CD4-positive, alpha-beta memory T cell (primary cell): ENCODE data around the gene ZIC4. TPM values are rescaled to one million over a fixed set of nuclear protein-coding genes. Genes with fewer than 3 reads are reported as not detected.

ENCODE experiments used
- CTCF ChIA-PET: fragments of 350-600 bp; sonication (Branson Sonifier 250); formaldehyde crosslinking; loops from one replicate; lab custom pipeline; 2021; ENCODE audit warnings: inconsistent platforms; ENCODE audit not compliant: partially characterized antibody; lab: Charles Lee
- POLR2A ChIA-PET: fragments of 350-600 bp; sonication (Branson Sonifier 250); formaldehyde crosslinking; loops from one replicate; lab custom pipeline; 2021; ENCODE audit not compliant: partially characterized antibody; lab: Charles Lee
- DNase-seq, 5 donors: peaks; one replicate each; pipeline versions ENCODE4 v3.0.0 to v3.0.0-alpha.2; 2020 to 2022; ENCODE audit warnings: mixed read lengths in 1 of 5
- H3K27ac ChIP-seq: one replicate; pipeline ENCODE4 v1.7.0; 2013; ENCODE audit warnings: low read depth, low read length
- H3K27me3 ChIP-seq: 2 replicates; pipeline ENCODE4 v1.7.0; 2013; ENCODE audit warnings: mild to moderate bottlenecking, low read length, moderate library complexity; ENCODE audit not compliant: insufficient read depth
- H3K36me3 ChIP-seq: 2 replicates; pipeline ENCODE4 v1.7.0; 2013; ENCODE audit warnings: mild to moderate bottlenecking, low read length, moderate library complexity; ENCODE audit not compliant: insufficient read depth
- H3K4me1 ChIP-seq: 2 replicates; pipeline ENCODE4 v1.7.0; 2013; ENCODE audit warnings: mild to moderate bottlenecking, low read length, moderate library complexity; ENCODE audit not compliant: insufficient read depth
- H3K4me3 ChIP-seq, 2 donors: one replicate each; pipeline ENCODE4 v1.7.0; 2013; ENCODE audit warnings: low read length in 2 of 2, mild to moderate bottlenecking in 1 of 2
- H3K9me3 ChIP-seq, 2 donors: one replicate each; pipeline ENCODE4 v1.7.0; 2013; ENCODE audit warnings: low read length in 2 of 2, control low read depth in 1 of 2; ENCODE audit not compliant: control insufficient read depth in 1 of 2
- H3K27ac Mint-ChIP-seq, 7 donors: one replicate each; pipeline ENCODE4 v1.8.0; 2020 to 2021; ENCODE audit warnings: mixed read lengths in 7 of 7, mild to moderate bottlenecking in 6 of 7, inconsistent platforms in 3 of 7, moderate library complexity in 3 of 7
- H3K27me3 Mint-ChIP-seq, 2 donors: one replicate each; pipeline ENCODE4 v1.8.0; 2020 to 2021; ENCODE audit warnings: mixed read lengths in 2 of 2
- H3K36me3 Mint-ChIP-seq, 2 donors: one replicate each; pipeline ENCODE4 v1.8.0; 2020 to 2021; ENCODE audit warnings: mixed read lengths in 2 of 2, inconsistent platforms in 1 of 2, mild to moderate bottlenecking in 1 of 2
- H3K4me1 Mint-ChIP-seq, 4 donors: one replicate each; pipeline ENCODE4 v1.8.0; 2020 to 2021; ENCODE audit warnings: mixed read lengths in 4 of 4, mild to moderate bottlenecking in 1 of 4
- H3K4me3 Mint-ChIP-seq, 8 donors: one replicate each; pipeline ENCODE4 v1.8.0; 2020 to 2021; ENCODE audit warnings: mixed read lengths in 8 of 8, mild to moderate bottlenecking in 7 of 8, moderate library complexity in 6 of 8, inconsistent platforms in 3 of 8
- H3K9me3 Mint-ChIP-seq, 8 donors: one replicate each; pipeline ENCODE4 v1.8.0; 2020 to 2021; ENCODE audit warnings: mixed read lengths in 8 of 8, mild to moderate bottlenecking in 5 of 8, inconsistent platforms in 3 of 8, moderate library complexity in 1 of 8
- intact Hi-C: fragments of 100-400 bp; cut with micrococcal nuclease; formaldehyde crosslinking; loops from one replicate; pipeline ENCODE4 v1.15.1; 2023
- polyA plus RNA-seq, 2 donors: library from polyadenylated mRNA; unstranded; fragments of 300-500 nt; fragmentation: Illumina TruSeq; gene quantifications; one replicate each; pipeline ENCODE4 v1.2.3, GENCODE V29; 2021
- total RNA-seq, 2 experiments: library from RNA; stranded (reverse); gene quantifications; one replicate each; pipeline ENCODE4 v1.2.3, GENCODE V29; 2021

ZIC4 gene
- total and polyA plus RNA-seq, 4 experiments from 2014 or later = not detected

DNA sequence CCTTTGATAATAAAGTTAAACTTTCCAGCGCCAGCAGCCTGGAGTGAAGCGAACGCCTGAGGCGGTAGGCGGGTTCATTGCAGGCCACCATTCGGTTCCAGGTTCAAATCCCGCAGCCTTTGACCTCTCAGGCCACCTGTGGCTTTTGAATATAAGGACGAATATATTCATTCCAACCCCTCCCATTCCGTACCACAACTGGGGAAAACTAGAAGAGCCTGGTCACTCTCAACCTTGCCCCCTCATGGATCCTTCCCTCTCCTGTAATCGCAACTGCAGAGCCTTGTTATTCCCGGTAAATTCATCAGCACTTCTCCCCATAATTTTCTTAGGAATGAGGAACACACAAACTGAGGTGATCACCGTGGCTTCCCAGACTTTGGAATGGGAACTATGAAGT is 35.2 kb downstream of the ZIC4 start:
- Histone ChIP-seq H3K9me3 (no peaks in the 10 kb centered on the region), H3K27ac (no peak overlapping the region), H3K4me3 (no peak overlapping the region), H3K27me3 (peaks cover 16% of the 10 kb centered on the region), H3K4me1 (no peaks in the 10 kb centered on the region), H3K36me3 (no peaks in the 10 kb centered on the region)
- peaks cover 44 to 54% of the 10 kb centered on the region in 2 donors for H3K27me3 Mint-ChIP-seq
- H3K9me3 Mint-ChIP-seq = peaks cover 0 to 41% (median 24%) of the 10 kb centered on the region in 8 donors
- CTCF ChIA-PET = no interaction called here
- H3K4me3 Mint-ChIP-seq = no peak overlapping the region
- intact Hi-C loops = no loop called here
- no peak for DNase-seq
- peaks cover 0 to 9% of the 10 kb centered on the region in 2 donors for H3K36me3 Mint-ChIP-seq
- H3K27ac Mint-ChIP-seq = no peak overlapping the region
- no peaks in the 10 kb centered on the region for H3K4me1 Mint-ChIP-seq
- POLR2A ChIA-PET = no interaction called here

DNA sequence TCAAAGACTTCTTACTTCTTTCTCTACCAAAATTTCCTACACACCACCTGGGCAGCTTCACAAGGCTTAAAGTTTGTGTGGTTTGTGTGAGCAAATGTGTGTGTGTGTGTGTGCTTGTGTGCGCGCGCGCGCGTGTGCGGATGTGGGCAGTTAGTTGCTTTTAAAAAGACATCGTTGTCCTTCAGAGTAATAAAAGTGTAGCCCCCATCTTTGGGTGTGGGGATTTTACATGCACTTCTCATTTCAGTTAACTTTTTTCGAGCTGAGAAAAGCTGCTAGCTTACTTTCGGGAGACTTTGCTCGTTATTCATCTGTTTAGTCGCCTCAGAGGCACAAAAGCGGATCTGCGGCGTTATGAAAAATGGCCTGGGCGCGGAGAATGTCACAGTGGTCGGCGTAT is 36.0 kb downstream of the ZIC4 start:
- no peak overlapping the region for H3K4me3 Mint-ChIP-seq
- POLR2A ChIA-PET = no interaction called here

DNA sequence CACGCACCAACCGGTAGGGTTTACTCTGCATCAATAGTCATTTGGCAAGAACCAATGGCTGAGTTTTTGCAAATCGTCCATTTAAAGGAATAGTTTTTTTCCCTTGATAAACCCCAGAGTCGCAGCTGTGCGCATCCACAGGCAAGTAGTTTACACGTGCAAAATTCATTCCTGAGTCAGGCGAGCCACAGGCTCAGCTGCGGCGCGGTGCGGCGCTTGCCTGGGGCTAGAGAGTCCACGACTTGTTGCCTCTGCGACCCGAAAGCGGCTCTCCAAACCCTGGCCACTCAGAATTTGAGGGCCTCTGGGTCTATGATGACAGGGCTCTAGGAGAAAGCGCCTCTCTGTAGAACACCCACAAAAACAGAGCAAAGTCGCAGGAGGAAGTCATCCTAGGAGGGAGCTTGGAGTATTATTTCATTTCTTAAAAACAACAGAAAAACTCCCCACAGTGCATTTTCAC is 36.7 kb downstream of the ZIC4 start:
- Mint-ChIP-seq H3K9me3 (peaks cover 0 to 41% (median 25%) of the 10 kb centered on the region in 8 donors), H3K36me3 (peaks cover 0 to 9% of the 10 kb centered on the region in 2 donors), H3K4me3 (no peak overlapping the region), H3K27me3 (peaks cover 45 to 48% of the 10 kb centered on the region in 2 donors), H3K4me1 (no peaks in the 10 kb centered on the region), H3K27ac (no peak overlapping the region)
- DNase-seq = no peak
- Histone ChIP-seq H3K4me1 (no peaks in the 10 kb centered on the region), H3K9me3 (no peaks in the 10 kb centered on the region), H3K4me3 (no peak overlapping the region), H3K27me3 (peaks cover 16% of the 10 kb centered on the region), H3K27ac (no peak overlapping the region), H3K36me3 (no peaks in the 10 kb centered on the region)
- intact Hi-C loops = no loop called here
- ChIA-PET CTCF (no interaction called here), POLR2A (no interaction called here)

More for the DNA sequence above, 36.0 kb downstream of the ZIC4 start:
- H3K27me3 ChIP-seq = peaks cover 16% of the 10 kb centered on the region
- peaks cover 42 to 52% of the 10 kb centered on the region in 2 donors for H3K27me3 Mint-ChIP-seq
- no peak for DNase-seq
- H3K4me1 ChIP-seq = no peaks in the 10 kb centered on the region
- no peaks in the 10 kb centered on the region for H3K4me1 Mint-ChIP-seq
- intact Hi-C loops = no loop called here
- peaks cover 0 to 41% (median 24%) of the 10 kb centered on the region in 8 donors for H3K9me3 Mint-ChIP-seq
- H3K9me3 ChIP-seq = no peaks in the 10 kb centered on the region
- no peak overlapping the region for H3K4me3 ChIP-seq
- CTCF ChIA-PET = no interaction called here
- no peaks in the 10 kb centered on the region for H3K36me3 ChIP-seq
- no peak overlapping the region for H3K27ac Mint-ChIP-seq
- H3K36me3 Mint-ChIP-seq = peaks cover 0 to 9% of the 10 kb centered on the region in 2 donors
- H3K27ac ChIP-seq = no peak overlapping the region

DNA sequence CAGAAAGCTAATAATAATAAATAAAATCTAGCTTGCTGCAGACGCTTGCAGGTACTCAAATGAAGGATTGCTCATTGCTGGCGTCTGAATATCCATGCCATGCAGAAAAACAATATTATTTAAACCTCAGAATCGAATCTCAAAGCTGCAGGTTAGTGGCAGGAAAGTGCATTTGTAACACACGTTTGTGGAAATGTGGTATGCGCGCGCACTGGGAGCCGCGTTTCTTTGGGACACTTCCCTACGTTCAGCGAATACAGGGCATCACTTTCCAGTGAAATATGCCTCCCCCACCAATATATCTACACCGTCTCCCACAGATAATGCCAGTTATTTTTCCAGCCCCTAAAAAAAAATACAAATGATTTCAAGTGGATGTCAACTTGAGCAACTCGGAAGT is 37.1 kb downstream of the ZIC4 start:
- H3K9me3 Mint-ChIP-seq = peaks cover 0 to 41% (median 23%) of the 10 kb centered on the region in 8 donors
- no peaks in the 10 kb centered on the region for H3K4me1 Mint-ChIP-seq
- intact Hi-C loops = no loop called here
- Histone ChIP-seq H3K27me3 (peaks cover 16% of the 10 kb centered on the region), H3K4me3 (no peak overlapping the region), H3K27ac (no peak overlapping the region), H3K4me1 (no peaks in the 10 kb centered on the region), H3K36me3 (no peaks in the 10 kb centered on the region), H3K9me3 (no peaks in the 10 kb centered on the region)
- no peak overlapping the region for H3K27ac Mint-ChIP-seq
- no peak overlapping the region for H3K4me3 Mint-ChIP-seq
- H3K36me3 Mint-ChIP-seq = peaks cover 0 to 9% of the 10 kb centered on the region in 2 donors
- H3K27me3 Mint-ChIP-seq = peaks cover 44 to 46% of the 10 kb centered on the region in 2 donors
- ChIA-PET POLR2A (no interaction called here), CTCF (no interaction called here)
- DNase-seq = no peak

DNA sequence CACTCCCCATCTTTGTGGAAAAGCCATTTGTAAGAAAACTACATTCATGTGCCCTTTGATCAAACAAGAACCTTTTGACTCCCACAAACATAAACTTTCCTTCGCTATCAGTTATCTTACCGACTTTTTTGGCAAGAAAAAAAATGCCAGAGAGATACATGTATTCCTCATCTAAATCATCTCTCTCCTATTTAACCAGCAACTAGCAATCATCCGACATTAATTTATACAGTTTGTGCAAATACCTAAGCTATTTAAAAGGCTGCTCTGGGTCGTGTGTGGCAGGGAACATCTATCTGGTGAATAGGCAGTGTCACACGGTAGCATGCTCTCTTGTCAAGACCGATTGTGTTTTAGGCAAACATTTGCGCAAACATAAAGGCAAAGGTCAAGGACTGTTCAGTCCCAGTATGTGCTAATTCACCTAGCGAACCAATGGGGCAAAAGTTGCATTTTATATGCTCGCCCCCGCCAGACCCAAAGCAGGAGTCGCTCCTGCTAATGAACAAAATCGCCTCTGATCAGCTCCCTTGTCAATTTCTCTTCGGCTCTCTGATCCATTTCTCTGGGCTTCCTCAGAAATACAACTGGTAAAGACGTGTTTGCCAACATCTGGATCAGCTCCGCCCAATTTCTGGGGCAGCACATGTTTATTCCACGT is 37.7 kb downstream of the ZIC4 start:
- Histone ChIP-seq H3K4me1 (no peaks in the 10 kb centered on the region), H3K4me3 (no peak overlapping the region), H3K9me3 (no peaks in the 10 kb centered on the region), H3K36me3 (no peaks in the 10 kb centered on the region), H3K27me3 (peaks cover 16% of the 10 kb centered on the region), H3K27ac (no peak overlapping the region)
- Mint-ChIP-seq H3K4me1 (no peaks in the 10 kb centered on the region), H3K27ac (no peak overlapping the region), H3K9me3 (peaks cover 0 to 36% (median 21%) of the 10 kb centered on the region in 8 donors), H3K36me3 (peaks cover 0 to 9% of the 10 kb centered on the region in 2 donors), H3K27me3 (peaks cover 42 to 45% of the 10 kb centered on the region in 2 donors), H3K4me3 (no peak overlapping the region)
- POLR2A ChIA-PET = no interaction called here
- DNase-seq = no peak
- CTCF ChIA-PET = no interaction called here
- intact Hi-C loops = no loop called here

DNA sequence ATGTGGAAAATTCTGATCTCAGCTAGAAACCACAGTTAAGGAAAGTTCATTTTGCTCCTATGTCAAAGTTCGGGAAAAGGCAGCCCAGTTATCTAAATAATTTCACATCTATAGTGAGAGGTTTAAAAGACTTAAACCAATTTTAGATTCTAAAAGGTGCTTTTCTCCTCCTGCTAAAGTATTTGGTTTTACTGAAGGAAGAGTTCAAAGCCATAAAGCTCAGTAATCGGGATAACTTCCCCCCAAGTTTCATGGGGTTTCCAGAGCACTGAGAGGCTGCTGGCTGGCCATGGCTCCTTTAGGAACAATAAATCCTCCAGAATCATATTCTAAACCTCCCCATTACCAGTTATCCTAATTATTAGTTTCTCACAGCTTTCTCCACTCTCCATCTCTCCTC is 38.2 kb downstream of the ZIC4 start:
- POLR2A ChIA-PET = no interaction called here
- Mint-ChIP-seq H3K27ac (no peak overlapping the region), H3K4me1 (no peaks in the 10 kb centered on the region), H3K27me3 (peaks cover 38 to 41% of the 10 kb centered on the region in 2 donors), H3K36me3 (peaks cover 0 to 9% of the 10 kb centered on the region in 2 donors), H3K9me3 (peaks cover 0 to 31% (median 20%) of the 10 kb centered on the region in 8 donors), H3K4me3 (no peak overlapping the region)
- intact Hi-C loops = no loop called here
- no peak for DNase-seq
- peaks cover 16% of the 10 kb centered on the region for H3K27me3 ChIP-seq
- no peaks in the 10 kb centered on the region for H3K9me3 ChIP-seq
- H3K27ac ChIP-seq = no peak overlapping the region
- no peak overlapping the region for H3K4me3 ChIP-seq
- CTCF ChIA-PET = no interaction called here
- no peaks in the 10 kb centered on the region for H3K36me3 ChIP-seq
- H3K4me1 ChIP-seq = no peaks in the 10 kb centered on the region

DNA sequence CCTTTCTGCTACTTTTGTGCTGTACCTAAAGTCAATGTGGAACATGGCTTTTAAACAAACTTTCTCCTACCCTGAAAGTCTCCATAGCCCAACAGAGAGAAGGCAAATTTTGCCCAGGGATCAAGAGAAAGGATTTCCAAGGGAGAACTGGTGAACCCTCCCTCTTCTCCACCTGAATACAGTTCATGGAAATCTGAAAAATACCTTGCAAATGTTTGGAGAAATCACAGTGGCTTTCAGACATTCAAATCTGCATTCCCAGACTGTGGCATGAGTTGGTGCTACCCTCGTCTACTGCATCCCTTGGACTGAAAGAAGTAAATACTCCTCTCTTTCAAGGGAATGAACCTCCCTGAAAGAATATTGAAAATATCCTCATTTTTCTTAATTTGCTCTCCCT is 38.7 kb downstream of the ZIC4 start:
- no peak overlapping the region for H3K4me3 Mint-ChIP-seq
- ChIA-PET POLR2A (no interaction called here), CTCF (no interaction called here)
- Histone ChIP-seq H3K27ac (no peak overlapping the region), H3K9me3 (no peaks in the 10 kb centered on the region), H3K4me1 (no peaks in the 10 kb centered on the region), H3K36me3 (no peaks in the 10 kb centered on the region), H3K4me3 (no peak overlapping the region), H3K27me3 (peaks cover 15% of the 10 kb centered on the region)
- intact Hi-C loops = no loop called here
- H3K27ac Mint-ChIP-seq = no peak overlapping the region
- H3K27me3 Mint-ChIP-seq = peaks cover 37% of the 10 kb centered on the region in 2 donors
- no peak for DNase-seq
- H3K36me3 Mint-ChIP-seq = peaks cover 0 to 9% of the 10 kb centered on the region in 2 donors
- H3K4me1 Mint-ChIP-seq = no peaks in the 10 kb centered on the region
- peaks cover 0 to 27% (median 19%) of the 10 kb centered on the region in 8 donors for H3K9me3 Mint-ChIP-seq
